Stomach (tissue), 9 donors: Measurements from ENCODE around the gene GORASP2. TPM values are rescaled to one million over a fixed set of nuclear protein-coding genes. Genes with fewer than 3 reads are reported as not detected.

Source experiments
- DNase-seq, 2 donors: peaks; one replicate each; pipeline versions ENCODE4 v3.0.0 to v3.0.0-alpha.2; 2013 to 2019
- H3K27ac ChIP-seq, 5 donors: fragments of 200-600 bp in 4 of 5; sonication (generic) in 4 of 5; one replicate each; pipeline ENCODE4 v1.5.1; 2013 to 2019; ENCODE audit warnings: mild to moderate bottlenecking in 1 of 5, moderate library complexity in 1 of 5
- H3K27me3 ChIP-seq, 3 donors: fragments of 200-600 bp; sonication (generic); one replicate each; pipeline ENCODE4 v1.5.1; 2017 to 2019; ENCODE audit warnings: mixed run types in 1 of 3
- H3K36me3 ChIP-seq, 4 donors: fragments of 200-600 bp; sonication (generic); 1 replicate in 3 of 4; 2 replicates in 1 of 4; pipeline ENCODE4 v1.5.1; 2016 to 2019
- H3K4me1 ChIP-seq, 4 donors: fragments of 200-600 bp; sonication (generic); one replicate each; pipeline ENCODE4 v1.5.1; 2016 to 2019
- H3K4me3 ChIP-seq, 4 donors: fragments of 200-600 bp; sonication (generic) in 3 of 4; one replicate each; pipeline ENCODE4 v1.5.1; 2016 to 2019; ENCODE audit warnings: mild to moderate bottlenecking in 1 of 4
- H3K9me3 ChIP-seq, 4 donors: fragments of 200-600 bp; sonication (generic); one replicate each; pipeline ENCODE4 v1.5.1; 2016 to 2019
- CTCF ChIP-seq, 7 experiments: fragments of 450-650 bp in 4 of 7; fragments of 200-600 bp in 3 of 7; sonication (generic) in 3 of 7; IDR thresholded peaks; one replicate each; pipeline ENCODE4 v1.5.1; 2016 to 2019; ENCODE audit warnings: antibody characterized with exemption in 7 of 7, control low read depth in 2 of 7, mild to moderate bottlenecking in 1 of 7
- EP300 ChIP-seq: sonication (generic); formaldehyde crosslinking; IDR thresholded peaks from one replicate; pipeline ENCODE4 v1.6.1; 2017; ENCODE audit warnings: antibody characterized with exemption
- POLR2A ChIP-seq, 4 donors: fragments of 450-650 bp; IDR thresholded peaks; one replicate each; pipeline ENCODE4 v1.6.1; 2016; ENCODE audit warnings: antibody characterized with exemption in 4 of 4, control low read depth in 2 of 4, mild to moderate bottlenecking in 1 of 4, moderate library complexity in 1 of 4
- POLR2AphosphoS5 ChIP-seq, 3 donors: sonication (generic); formaldehyde crosslinking; IDR thresholded peaks; one replicate each; pipeline ENCODE4 v1.6.1; 2016; ENCODE audit warnings: antibody characterized with exemption in 3 of 3
- WGBS, 5 donors: extraction: QIAGEN DNeasy Blood & Tissue Kit in 3 of 5; methylation state at CpG; one replicate each; pipeline versions ENCODE4 v1.1.5 to v1.1.7; 2013 to 2018; 5-methylcytosine and 5-hydroxymethylcytosine counted together
- intact Hi-C: fragments of 100-400 bp; cut with DNase I; formaldehyde crosslinking; loops from one replicate; pipeline ENCODE4 v1.15.1; 2023; ENCODE audit warnings: low total_unique reads
- polyA plus RNA-seq, 3 donors: library from polyadenylated mRNA; stranded (reverse); fragments of 200-250 nt; gene quantifications; one replicate each; pipeline ENCODE4 v1.2.3, GENCODE V29; 2013
- total RNA-seq, 5 donors: library from RNA; depleted of rRNA; stranded (reverse); fragments of >200 nt; gene quantifications; one replicate each; pipeline versions ENCODE4 v1.1.0 to v1.2.3, GENCODE V29; 2014 to 2016
- donor health status: healthy with polysubstance abuse.
- donor health status: Bipolar disorder and iron deficiency.
- donor health status: healthy.

Gene GORASP2
- total and polyA plus RNA-seq, 8 donors: 9.9 to 141 (median 33.8) TPM

GRCh38 chr2:170985407-170985806 is 56.4 kb downstream of the GORASP2 start:
- H3K4me3 ChIP-seq: no peak overlapping the region
- no peaks in the 10 kb centered on the region for H3K9me3 ChIP-seq
- intact Hi-C loops: no loop called here
- 87 to 94% (median 92%) methylated on average over 5 of the region's 5 CpGs for WGBS, 5 donors
- DNase-seq: no peak
- TF ChIP-seq POLR2AphosphoS5 (IDR thresholded peaks at IDR 0.05): no peak
- TF ChIP-seq POLR2A (IDR thresholded peaks at IDR 0.05): no peak
- no peak for TF ChIP-seq EP300
- no peak overlapping the region for H3K27ac ChIP-seq
- peaks cover 0 to 20% (median 16%) of the 10 kb centered on the region in 4 donors for H3K36me3 ChIP-seq
- H3K27me3 ChIP-seq: no peaks in the 10 kb centered on the region
- peaks cover 0 to 4% (median 0%) of the 10 kb centered on the region in 4 donors for H3K4me1 ChIP-seq

GRCh38 chr2:170986566-170987258 is 57.7 kb downstream of the GORASP2 start:
- Histone ChIP-seq H3K4me1 (peaks cover 0 to 1% (median 0%) of the 10 kb centered on the region in 4 donors), H3K27ac (no peak overlapping the region), H3K4me3 (no peak overlapping the region), H3K36me3 (peaks cover 0 to 33% (median 22%) of the 10 kb centered on the region in 4 donors), H3K27me3 (no peaks in the 10 kb centered on the region), H3K9me3 (no peaks in the 10 kb centered on the region)
- WGBS, 5 donors: 92 to 95% (median 95%) methylated on average over 8 of the region's 8 CpGs
- DNase-seq: no peak
- TF ChIP-seq CTCF (IDR thresholded peaks at IDR 0.05): no peak
- intact Hi-C loops: no loop called here

- WGBS, 5 donors: 90 to 95% (median 92%) methylated on average over 5 of the region's 5 CpGs
- Histone ChIP-seq H3K4me3 (no peak overlapping the region), H3K4me1 (no peaks in the 10 kb centered on the region), H3K27me3 (no peaks in the 10 kb centered on the region), H3K36me3 (peaks cover 21 to 79% (median 66%) of the 10 kb centered on the region in 4 donors), H3K9me3 (no peaks in the 10 kb centered on the region), H3K27ac (no peak overlapping the region)
- DNase-seq: no peak
- intact Hi-C loops: no loop called here
- TF ChIP-seq CTCF (IDR thresholded peaks at IDR 0.05) (no peak), POLR2AphosphoS5 (IDR thresholded peaks at IDR 0.05) (no peak), POLR2A (IDR thresholded peaks at IDR 0.05) (no peak)
Measured at GRCh38 chr2:170991398-170992182, 62.5 kb downstream of the GORASP2 start.

- Histone ChIP-seq H3K4me1 (no peaks in the 10 kb centered on the region), H3K36me3 (peaks cover 22 to 84% (median 74%) of the 10 kb centered on the region in 4 donors), H3K27me3 (no peaks in the 10 kb centered on the region), H3K9me3 (no peaks in the 10 kb centered on the region), H3K4me3 (no peak overlapping the region), H3K27ac (no peak overlapping the region)
- DNase-seq: no peak
- 94 to 97% (median 95%) methylated on average over 2 of the region's 2 CpGs for WGBS, 5 donors
- intact Hi-C loops: no loop called here
- TF ChIP-seq POLR2AphosphoS5 (IDR thresholded peaks at IDR 0.05) (no peak), POLR2A (IDR thresholded peaks at IDR 0.05) (no peak), EP300 (no peak), CTCF (IDR thresholded peaks at IDR 0.05) (no peak)
Measured at GRCh38 chr2:170996316-170996715, 67.3 kb downstream of the GORASP2 start.
